GM21367 (cell line): ENCODE results near the gene OTOS.

ENCODE experiments used
- ATAC-seq: cut with Tn5 transposase; IDR thresholded peaks from one replicate; pipeline ENCODE4 v1.9.1; 2021; ENCODE audit not compliant: unreplicated experiment

OTOS gene

DNA sequence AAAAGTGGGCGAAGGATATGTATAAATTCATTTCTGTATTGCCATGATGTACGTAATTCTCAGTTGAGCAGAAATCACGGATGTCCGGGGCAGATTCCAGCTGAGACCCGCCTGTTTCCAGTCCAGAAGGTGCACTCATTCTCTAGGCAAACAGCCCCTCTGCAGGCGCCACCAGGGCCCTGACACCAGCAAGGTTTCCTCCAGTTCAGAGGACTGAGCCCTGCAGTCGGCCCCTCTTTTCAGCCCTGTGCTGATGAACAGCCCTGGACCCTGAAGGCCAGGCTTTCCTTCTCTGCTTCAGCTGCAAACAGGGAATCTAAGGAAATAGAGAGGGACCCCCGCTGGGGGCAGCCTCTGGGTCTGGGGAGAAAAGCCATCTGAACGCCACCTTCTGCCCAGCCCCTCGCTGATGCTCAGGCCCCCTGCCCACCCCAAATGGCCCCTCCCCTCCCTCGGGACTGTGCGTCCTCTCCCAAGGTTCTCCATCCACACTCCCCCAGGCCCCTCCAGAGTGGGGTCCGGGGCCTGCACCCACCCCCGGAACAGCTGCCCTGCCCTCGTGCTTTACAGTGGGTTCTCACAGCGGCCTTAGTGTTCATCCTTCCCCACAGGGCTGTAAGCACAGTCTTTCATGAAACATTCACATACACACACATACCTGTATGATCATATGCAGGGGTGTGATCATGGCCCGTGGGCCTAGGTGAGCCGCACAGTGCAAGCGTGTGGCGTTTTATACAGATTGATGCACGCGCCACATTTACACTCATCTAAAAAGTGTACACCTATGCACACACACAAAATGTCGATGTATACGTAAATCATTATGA lies 16.4 kb downstream of the OTOS start:
- ATAC-seq: no peak

DNA sequence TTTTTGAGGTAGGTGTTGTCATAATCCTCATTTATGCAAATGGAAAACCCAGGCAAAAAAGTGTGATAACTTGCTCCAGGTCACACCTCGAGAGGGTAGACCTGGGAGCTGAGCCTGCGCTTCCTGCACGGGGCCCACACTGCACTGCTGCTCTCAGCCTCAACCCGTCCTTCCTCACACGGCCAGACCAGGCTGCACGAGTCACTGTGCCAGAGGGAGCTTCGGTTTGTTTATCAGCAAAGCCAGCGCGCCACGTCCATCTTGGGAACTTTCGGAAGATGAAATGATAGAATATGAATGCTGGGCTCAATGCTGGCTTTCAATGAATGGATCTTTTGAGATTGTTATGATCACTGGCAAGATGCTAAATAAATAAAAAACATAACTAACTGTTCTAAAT lies 18.8 kb downstream of the OTOS start:
- ATAC-seq: no peak

DNA sequence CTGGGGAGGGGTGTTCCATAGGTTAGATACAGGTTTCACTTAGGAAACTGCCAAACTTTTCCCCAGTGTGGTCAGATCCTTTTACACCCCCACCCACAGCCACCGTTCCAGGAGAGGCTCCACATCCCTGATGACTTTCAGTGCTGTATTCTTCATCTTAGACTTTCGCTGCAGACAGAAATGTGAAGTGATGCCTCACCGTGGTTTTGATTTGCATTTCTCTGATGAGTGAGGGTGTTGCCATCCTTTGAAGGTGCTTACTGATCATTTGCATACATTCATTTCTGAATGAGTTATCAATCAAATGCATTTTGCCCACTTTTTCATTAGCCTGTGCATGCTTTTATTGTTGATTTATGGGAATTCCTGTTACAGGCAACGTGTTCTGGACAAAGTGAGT lies 19.3 kb downstream of the OTOS start:
- ATAC-seq: no peak

DNA sequence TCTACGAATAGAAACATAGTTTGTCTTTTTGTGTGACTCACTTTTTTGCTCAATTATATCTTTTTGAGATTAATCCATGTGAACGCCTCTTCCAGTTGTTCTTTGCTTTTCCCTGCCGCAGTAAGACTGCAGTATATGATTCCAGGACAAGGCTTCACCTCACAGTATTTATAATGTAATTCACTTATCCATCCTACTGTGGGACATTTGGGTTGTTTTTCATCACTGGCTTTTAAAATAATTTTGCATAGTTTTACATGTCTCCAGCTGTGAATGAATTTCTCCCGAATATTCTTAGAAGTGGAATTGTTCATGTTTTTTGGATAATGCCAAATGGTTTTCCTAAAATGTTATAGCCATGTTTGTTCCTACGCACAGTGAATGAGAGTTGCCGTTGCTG lies 26.2 kb downstream of the OTOS start:
- ATAC-seq: no peak

DNA sequence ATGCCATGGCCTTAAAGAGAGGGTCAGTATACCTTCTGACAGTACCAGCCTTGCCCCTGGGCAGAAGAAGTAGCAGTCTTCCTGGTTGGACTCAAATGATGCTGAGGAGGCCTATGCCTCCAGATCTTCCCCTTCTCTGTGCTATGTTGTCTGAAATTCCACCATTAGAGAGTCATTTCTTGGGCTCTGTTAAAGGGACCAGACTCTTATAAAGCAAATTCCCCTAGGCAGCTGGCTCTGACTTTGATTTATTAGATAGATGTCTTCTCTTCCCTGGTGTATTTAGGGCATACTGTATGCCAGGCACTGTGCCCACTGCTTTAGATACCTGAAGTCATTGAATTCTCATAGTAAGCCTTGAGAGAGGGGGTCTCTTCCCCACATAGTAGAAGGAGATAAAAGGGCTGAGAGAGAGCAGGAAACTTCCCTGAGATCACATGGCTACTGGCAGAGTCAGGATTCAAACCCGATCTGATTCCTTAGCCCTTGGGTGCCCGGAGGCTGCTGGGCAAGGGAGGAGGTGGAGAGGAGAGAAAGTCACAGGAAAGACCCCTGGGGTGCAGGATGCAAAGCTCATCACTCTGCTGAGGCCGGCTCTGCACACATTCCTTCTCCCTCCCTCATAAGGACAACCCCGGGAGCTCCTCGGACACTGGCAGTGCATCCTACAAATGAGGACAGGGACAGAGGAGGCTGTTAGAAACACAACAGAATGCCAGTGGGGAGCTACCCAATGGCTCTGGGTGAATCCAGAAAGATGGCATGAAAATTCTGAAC lies 27.4 kb downstream of the OTOS start:
- ATAC-seq: no peak

DNA sequence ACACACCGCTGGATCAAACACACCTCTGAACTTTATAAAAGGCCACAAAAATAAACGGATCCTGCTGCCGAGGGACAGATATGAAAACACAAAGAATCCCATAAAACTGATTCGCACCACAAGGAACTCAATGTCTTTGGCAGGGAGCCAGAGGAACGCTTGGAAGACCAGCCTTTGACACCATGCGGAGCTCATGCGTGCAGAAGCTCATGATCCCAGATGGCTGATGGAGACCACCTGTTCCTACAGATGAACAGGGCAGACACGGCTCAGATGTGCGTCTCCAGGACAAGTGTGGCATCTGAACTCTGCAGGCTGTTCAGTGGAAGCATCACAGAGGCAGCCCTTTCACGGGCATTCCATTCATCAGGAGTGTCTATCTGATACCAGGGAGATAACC lies 29.2 kb downstream of the OTOS start:
- ATAC-seq: no peak

DNA sequence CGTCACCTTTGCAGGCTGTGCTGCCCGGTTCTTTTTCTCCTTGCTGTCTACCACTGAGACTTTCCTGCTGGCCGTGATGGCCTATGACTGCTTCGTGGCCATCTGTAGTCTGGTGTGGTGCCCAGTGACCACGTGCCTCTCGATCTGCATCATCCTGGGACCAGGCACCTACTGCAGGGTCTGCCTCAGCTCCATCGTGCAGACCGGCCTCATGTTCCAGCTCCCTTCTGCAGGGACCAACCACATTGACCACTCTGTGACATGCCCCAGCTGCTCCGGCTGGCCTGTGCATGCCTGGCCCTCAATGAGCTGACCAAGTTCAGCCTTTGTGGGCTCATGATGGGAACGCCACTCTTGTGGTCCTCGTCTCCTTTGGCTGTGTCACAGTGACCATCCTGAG lies 31.1 kb downstream of the OTOS start:
- ATAC-seq: no peak

DNA sequence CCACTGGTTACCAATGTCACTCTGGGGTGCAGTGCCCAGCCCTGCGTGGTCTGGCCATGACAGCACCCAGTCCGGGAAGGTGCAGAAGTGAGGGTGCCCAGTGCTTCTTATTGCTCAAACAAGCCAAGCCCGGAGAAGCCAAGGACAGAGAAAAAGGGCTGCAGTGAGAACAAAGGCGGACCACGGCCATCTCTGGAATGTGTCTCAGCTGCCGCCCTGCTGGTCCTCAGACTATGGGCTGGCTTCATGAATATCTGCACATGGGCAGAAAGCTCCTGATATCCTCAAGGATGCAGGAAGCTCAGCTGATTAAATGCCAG lies 33.0 kb downstream of the OTOS start:
- no peak for ATAC-seq

DNA sequence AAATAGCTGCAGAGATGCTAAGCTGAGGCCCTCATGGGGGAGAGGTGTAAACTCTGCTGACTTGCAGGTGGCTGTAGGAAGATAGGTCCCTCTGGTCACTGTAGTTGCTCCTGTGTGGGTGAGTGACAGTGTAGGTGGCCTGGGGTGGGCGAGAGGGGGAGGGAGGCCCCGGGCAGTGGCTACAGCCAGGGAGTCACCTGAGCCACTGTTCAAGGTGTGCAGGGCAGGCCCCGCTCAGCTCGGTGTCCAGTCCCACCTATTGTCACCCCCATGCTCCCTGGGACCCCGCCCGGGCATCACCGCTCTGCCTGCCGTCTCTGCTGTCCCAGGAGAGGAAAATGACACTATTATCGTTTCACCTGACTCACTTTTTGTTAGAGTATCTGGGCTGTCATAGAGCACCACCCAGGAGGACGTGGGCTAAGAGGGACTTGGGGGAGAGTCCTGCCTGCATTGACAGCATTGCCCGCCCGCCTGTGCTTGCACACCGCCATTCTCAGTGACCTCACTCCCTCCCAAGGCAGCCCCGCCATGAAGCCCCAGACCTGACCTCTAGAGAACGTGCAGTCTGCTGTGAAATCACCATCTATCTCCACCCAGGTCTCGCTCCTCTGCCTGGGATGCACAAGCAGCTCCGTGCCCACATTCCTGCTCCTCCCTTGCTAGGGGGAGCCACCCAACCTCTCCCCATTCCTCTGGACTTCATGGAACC lies 33.5 kb downstream of the OTOS start:
- no peak for ATAC-seq

DNA sequence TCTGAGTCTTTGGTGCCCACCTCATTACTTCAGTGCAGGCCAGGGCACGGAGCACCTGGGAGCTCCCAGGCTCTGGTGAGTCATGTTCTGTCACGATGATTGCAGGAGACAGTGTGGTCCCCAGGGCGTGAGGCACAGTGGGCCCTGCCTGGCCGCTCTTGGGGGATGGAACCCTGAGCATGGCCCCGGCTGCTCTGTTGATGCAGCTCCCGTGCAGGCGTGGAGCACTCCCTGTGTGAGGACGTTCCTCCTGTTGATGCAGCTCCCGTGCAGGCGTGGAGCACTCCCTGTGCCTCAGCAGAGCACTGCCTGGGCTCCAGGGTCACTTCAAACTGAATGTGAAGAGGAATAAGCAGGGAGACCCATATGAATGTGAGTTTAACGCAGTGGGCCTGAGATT lies 34.5 kb downstream of the OTOS start:
- ATAC-seq: no peak

DNA sequence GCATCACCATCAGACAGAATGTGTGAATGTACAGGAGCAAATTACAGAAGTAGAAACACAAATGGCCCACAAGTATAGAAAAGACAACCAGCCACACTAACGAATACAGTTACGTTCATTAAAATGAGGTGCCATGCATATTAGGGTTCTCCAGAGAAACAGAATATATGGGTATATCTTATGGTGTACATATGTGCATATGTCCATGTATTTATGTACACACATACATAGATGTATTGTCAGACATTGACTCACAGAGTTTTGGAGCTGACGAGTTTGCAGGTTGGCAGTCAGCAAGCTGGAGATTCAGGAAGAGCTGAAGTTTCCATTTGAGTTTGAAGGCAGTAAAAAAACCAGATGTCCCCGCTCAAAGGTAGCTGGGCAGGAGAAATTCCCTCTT lies 37.3 kb downstream of the OTOS start:
- ATAC-seq: no peak

DNA sequence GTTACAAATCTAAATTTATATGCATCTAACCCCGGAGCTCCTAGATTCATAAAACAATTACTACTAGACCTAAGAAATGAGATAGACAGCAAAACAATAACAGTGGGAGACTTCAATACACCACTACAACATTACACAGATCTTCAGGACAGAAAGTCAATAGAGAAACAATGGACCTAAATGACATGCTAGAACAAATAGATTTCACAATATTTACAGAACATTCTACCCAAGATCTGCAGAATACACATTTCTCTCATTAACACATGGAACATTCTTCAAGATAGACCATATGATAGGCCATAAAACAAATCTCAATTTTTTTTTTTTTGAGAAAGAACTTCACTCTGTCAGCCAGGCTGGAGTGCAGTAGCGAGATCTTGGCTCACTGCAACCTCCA lies 42.1 kb downstream of the OTOS start:
- no peak for ATAC-seq

DNA sequence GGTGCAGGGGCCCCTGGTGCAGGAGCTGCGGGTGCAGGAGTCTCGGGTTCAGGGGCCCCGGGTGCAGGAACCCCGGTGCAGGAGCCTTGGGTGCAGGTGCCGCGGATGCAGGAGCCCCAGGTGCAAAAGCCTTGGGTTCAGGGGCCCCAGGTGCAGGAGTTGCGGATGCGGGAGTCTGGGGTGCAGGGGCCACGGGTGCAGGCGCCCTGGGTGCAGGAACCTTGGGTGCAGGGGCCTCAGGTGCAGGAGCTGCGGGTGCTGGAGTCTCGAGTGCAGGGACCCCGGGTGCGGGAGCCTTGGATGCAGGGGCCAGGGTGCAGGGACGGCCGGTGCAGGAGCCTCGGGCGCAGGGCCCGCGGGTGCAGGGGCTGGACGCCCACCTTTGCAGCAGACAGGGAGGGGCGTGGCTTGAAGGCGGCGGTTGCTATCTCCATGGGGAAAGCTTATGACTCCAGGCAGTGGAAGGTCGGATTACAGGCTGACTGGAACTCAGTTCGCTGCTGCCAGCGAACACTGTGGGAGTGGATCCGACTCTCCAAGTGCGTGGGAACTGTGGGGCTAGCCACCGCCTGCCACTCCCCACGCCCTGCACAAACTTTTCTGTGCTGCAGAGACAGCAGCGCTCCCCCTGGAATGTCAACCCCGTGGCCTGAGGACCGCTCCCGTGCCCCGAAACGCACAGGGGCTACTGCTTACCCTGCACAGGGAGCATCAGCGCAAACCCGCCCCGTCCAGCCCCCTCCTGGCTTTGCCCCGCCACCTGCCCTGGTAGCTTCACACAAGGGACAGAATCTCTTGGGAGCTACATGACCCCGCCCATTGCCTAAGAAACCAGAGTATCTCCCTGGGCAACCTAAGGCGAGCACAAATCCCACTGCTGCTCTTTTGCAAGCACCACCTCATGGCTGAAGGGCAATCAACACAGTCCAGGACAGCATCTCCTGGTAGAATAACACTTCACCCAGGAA lies 44.6 kb downstream of the OTOS start:
- ATAC-seq: no peak

DNA sequence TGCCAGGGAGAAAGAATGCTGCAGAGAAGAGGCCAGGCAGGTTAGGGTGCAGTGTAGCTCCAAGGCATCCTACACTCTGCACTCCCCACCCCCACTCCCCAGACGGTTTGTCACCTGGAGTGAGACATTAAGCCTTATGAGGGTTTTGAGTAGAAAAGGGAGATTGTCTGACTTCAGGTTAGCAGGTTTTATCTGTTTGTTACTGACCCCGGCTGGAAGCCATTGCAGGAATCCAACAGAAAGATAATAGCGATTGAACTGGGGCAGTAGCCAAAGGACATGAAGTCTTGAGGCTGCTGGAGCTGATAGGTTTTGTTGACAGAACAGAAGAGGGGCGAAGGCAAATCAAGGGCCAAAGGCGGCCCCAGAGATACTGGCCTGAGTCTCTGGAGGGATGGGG lies 51.2 kb downstream of the OTOS start:
- no peak for ATAC-seq
